Measurements from ENCODE around the gene SPDYE16. TPM values are rescaled to one million over a fixed set of nuclear protein-coding genes. Genes with fewer than 3 reads are reported as not detected.
"Not testable (repeated sequence)": the region's sequence is repeated elsewhere in the genome, so short reads cannot be mapped to it uniquely, and the experiment has no call there.

SPDYE16 gene
- total RNA-seq, 2 experiments from 2014 or later: 0.19 TPM

GRCh38 chr7:76516932-76517331 is 26.2 kb downstream of the SPDYE16 start:
- POLR2A ChIA-PET, H3K36me3 Mint-ChIP-seq, H3K27me3 Mint-ChIP-seq: not testable (repeated sequence)

GRCh38 chr7:76515999-76516443 is 27.1 kb downstream of the SPDYE16 start:
- DNase-seq: peak; percentile 66
- H3K4me1 Mint-ChIP-seq (ENCODE audit: low read depth): no peaks in the 10 kb centered on the region
- intact Hi-C loops (cut with micrococcal nuclease): no loop called here
- H3K27ac Mint-ChIP-seq: no peak overlapping the region
- CTCF ChIA-PET: no interaction called here
- no peaks in the 10 kb centered on the region for H3K36me3 Mint-ChIP-seq
- POLR2A ChIA-PET: no interaction called here
- H3K9me3 Mint-ChIP-seq: no peaks in the 10 kb centered on the region
- H3K4me3 Mint-ChIP-seq: no peak overlapping the region
- H3K27me3 Mint-ChIP-seq: no peaks in the 10 kb centered on the region

More at GRCh38 chr7:76516932-76517331, 26.2 kb downstream of the SPDYE16 start:
- H3K4me1 Mint-ChIP-seq (ENCODE audit: low read depth); H3K9me3 Mint-ChIP-seq; H3K27ac Mint-ChIP-seq; intact Hi-C loops (cut with micrococcal nuclease); CTCF ChIA-PET; DNase-seq; H3K4me3 Mint-ChIP-seq: not testable (repeated sequence)

GRCh38 chr7:76514926-76515771 is 27.9 kb downstream of the SPDYE16 start:
- no peaks in the 10 kb centered on the region for H3K4me1 Mint-ChIP-seq (ENCODE audit: low read depth)
- no peak overlapping the region for H3K27ac Mint-ChIP-seq
- ChIA-PET CTCF (no interaction called here), POLR2A (no interaction called here)
- H3K27me3 Mint-ChIP-seq: no peaks in the 10 kb centered on the region
- DNase-seq: no peak
- H3K36me3 Mint-ChIP-seq: no peaks in the 10 kb centered on the region
- intact Hi-C loops (cut with micrococcal nuclease): no loop called here
- no peak overlapping the region for H3K4me3 Mint-ChIP-seq
- H3K9me3 Mint-ChIP-seq: no peaks in the 10 kb centered on the region

GRCh38 chr7:76513817-76514799 is 29.0 kb downstream of the SPDYE16 start:
- H3K4me3 Mint-ChIP-seq: no peak overlapping the region
- H3K27me3 Mint-ChIP-seq: no peaks in the 10 kb centered on the region
- ChIA-PET CTCF (no interaction called here), POLR2A (no interaction called here)
- H3K36me3 Mint-ChIP-seq: no peaks in the 10 kb centered on the region
- intact Hi-C loops (cut with micrococcal nuclease): no loop called here
- no peak overlapping the region for H3K27ac Mint-ChIP-seq
- DNase-seq: no peak
- no peaks in the 10 kb centered on the region for H3K4me1 Mint-ChIP-seq (ENCODE audit: low read depth)
- no peaks in the 10 kb centered on the region for H3K9me3 Mint-ChIP-seq

- H3K27ac Mint-ChIP-seq: no peak overlapping the region
- ChIA-PET CTCF (no interaction called here), POLR2A (no interaction called here)
- no peak for DNase-seq
- no peaks in the 10 kb centered on the region for H3K4me1 Mint-ChIP-seq (ENCODE audit: low read depth)
- H3K9me3 Mint-ChIP-seq: no peaks in the 10 kb centered on the region
- no peak overlapping the region for H3K4me3 Mint-ChIP-seq
- no peaks in the 10 kb centered on the region for H3K27me3 Mint-ChIP-seq
- no peaks in the 10 kb centered on the region for H3K36me3 Mint-ChIP-seq
- intact Hi-C loops (cut with micrococcal nuclease): no loop called here
Measured at GRCh38 chr7:76512941-76513816, 29.9 kb downstream of the SPDYE16 start.

GRCh38 chr7:76511911-76512885 is 30.9 kb downstream of the SPDYE16 start:
- intact Hi-C loops (cut with micrococcal nuclease); H3K4me1 Mint-ChIP-seq (ENCODE audit: low read depth); H3K36me3 Mint-ChIP-seq; DNase-seq; POLR2A ChIA-PET; CTCF ChIA-PET; H3K9me3 Mint-ChIP-seq; H3K27ac Mint-ChIP-seq; H3K4me3 Mint-ChIP-seq; H3K27me3 Mint-ChIP-seq: not testable (repeated sequence)

GRCh38 chr7:76511200-76511910 is 31.7 kb downstream of the SPDYE16 start:
- DNase-seq; POLR2A ChIA-PET; H3K27me3 Mint-ChIP-seq; H3K36me3 Mint-ChIP-seq; intact Hi-C loops (cut with micrococcal nuclease); H3K27ac Mint-ChIP-seq; H3K4me1 Mint-ChIP-seq (ENCODE audit: low read depth); H3K4me3 Mint-ChIP-seq; H3K9me3 Mint-ChIP-seq; CTCF ChIA-PET: not testable (repeated sequence)

GRCh38 chr7:76509931-76510877 is 32.9 kb downstream of the SPDYE16 start, which contains the start of gene UPK3B:
Gene UPK3B (plus strand): TSS chr7:76510552. CDS start chr7:76510653, 101 bp downstream.
- ChIA-PET POLR2A (no interaction called here), CTCF (no interaction called here)
- H3K36me3 Mint-ChIP-seq: no peaks in the 10 kb centered on the region

GRCh38 chr7:76507723-76508406 is 35.2 kb downstream of the SPDYE16 start:
- no peaks in the 10 kb centered on the region for H3K27me3 Mint-ChIP-seq
- CTCF ChIA-PET: no interaction called here
- no peaks in the 10 kb centered on the region for H3K4me1 Mint-ChIP-seq (ENCODE audit: low read depth)
- H3K4me3 Mint-ChIP-seq: no peak overlapping the region
- H3K27ac Mint-ChIP-seq: no peak overlapping the region
- DNase-seq: no peak
- intact Hi-C loops (cut with micrococcal nuclease): no loop called here
- POLR2A ChIA-PET: no interaction called here
- no peaks in the 10 kb centered on the region for H3K36me3 Mint-ChIP-seq
- H3K9me3 Mint-ChIP-seq: no peaks in the 10 kb centered on the region

More at GRCh38 chr7:76509931-76510877, 32.9 kb downstream of the SPDYE16 start, which contains the start of gene UPK3B:
- no peaks in the 10 kb centered on the region for H3K4me1 Mint-ChIP-seq (ENCODE audit: low read depth)
- intact Hi-C loops (cut with micrococcal nuclease): no loop called here
- H3K27ac Mint-ChIP-seq: no peak within 1 kb of the TSS
- H3K27me3 Mint-ChIP-seq: no peaks in the 10 kb centered on the region
- DNase-seq: no peak
- H3K4me3 Mint-ChIP-seq: no peak within 1 kb of the TSS
- no peaks in the 10 kb centered on the region for H3K9me3 Mint-ChIP-seq
